ENCODE results near the gene RAB28. TPM values are rescaled to one million over a fixed set of nuclear protein-coding genes. Genes with fewer than 3 reads are reported as not detected.
A peak's percentile ranks its signal among the peaks of the same experiment; 100 is the strongest.

RAB28 gene
- total RNA-seq, 1 experiment from 2014 or later, result 10.4 TPM

DNA sequence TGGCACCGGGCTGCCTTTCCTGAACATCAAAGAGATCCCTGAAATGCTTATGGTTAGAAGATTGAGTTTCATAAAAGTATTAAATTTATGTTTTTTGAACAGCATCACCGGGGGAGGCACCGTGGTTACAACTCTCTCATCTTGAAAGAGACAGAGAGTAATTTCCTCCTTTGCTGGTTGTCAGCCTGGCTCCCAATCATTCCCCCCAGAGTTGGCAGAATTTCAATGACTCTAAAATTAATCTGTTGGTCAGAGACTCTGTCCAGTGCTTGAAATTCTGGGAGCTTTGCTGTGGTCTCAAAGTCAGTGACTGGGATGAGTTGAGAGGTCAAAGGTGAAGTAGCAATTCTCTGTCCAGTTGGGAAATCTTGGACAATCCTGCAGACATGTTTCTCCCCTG is 135.9 kb downstream of the RAB28 start:
- no peak for DNase-seq
- Histone ChIP-seq H3K79me2 (ENCODE audit: low read length) (no peaks in the 10 kb centered on the region), H3F3A (ENCODE audit: low read length, unreplicated experiment) (no peaks in the 10 kb centered on the region), H3K9me2 (replicated peaks; ENCODE audit: low read length) (no peaks in the 10 kb centered on the region), H3K9ac (ENCODE audit: low read length) (no peak overlapping the region), H3K4me2 (ENCODE audit: low read length) (no peak overlapping the region), H3K4me3 (ENCODE audit: low read length) (no peak overlapping the region), H3K36me3 (ENCODE audit: low read depth, low read length) (no peaks in the 10 kb centered on the region), H3K9me3 (ENCODE audit: low read length) (no peaks in the 10 kb centered on the region), H3K4me1 (ENCODE audit: insufficient read depth, low read length) (no peaks in the 10 kb centered on the region), H2AFZ (ENCODE audit: low read length) (no peak overlapping the region), H3K27me3 (ENCODE audit: low read length) (no peaks in the 10 kb centered on the region), H4K20me1 (ENCODE audit: low read length) (no peaks in the 10 kb centered on the region), H3K27ac (ENCODE audit: low read length) (no peak overlapping the region)
- CTCF ChIA-PET, result no interaction called here
- TF ChIP-seq, protein P1, sequence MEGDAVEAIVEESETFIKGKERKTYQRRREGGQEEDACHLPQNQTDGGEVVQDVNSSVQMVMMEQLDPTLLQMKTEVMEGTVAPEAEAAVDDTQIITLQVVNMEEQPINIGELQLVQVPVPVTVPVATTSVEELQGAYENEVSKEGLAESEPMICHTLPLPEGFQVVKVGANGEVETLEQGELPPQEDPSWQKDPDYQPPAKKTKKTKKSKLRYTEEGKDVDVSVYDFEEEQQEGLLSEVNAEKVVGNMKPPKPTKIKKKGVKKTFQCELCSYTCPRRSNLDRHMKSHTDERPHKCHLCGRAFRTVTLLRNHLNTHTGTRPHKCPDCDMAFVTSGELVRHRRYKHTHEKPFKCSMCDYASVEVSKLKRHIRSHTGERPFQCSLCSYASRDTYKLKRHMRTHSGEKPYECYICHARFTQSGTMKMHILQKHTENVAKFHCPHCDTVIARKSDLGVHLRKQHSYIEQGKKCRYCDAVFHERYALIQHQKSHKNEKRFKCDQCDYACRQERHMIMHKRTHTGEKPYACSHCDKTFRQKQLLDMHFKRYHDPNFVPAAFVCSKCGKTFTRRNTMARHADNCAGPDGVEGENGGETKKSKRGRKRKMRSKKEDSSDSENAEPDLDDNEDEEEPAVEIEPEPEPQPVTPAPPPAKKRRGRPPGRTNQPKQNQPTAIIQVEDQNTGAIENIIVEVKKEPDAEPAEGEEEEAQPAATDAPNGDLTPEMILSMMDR (conservative IDR thresholded peaks at IDR 0.05; ENCODE audit: low read depth, low read length), result no peak
- TF ChIP-seq EZH2phosphoT487 (IDR thresholded peaks at IDR 0.05; ENCODE audit: borderline replicate concordance, low read length), result no peak
- TF ChIP-seq EZH2 (IDR thresholded peaks at IDR 0.05; ENCODE audit: low read length, unreplicated experiment), result no peak
- intact Hi-C loops (cut with micrococcal nuclease), result no loop called here
- no TSS peak for BruUV-seq (replicated peaks)
- no peak for ATAC-seq
- POLR2A ChIA-PET (ENCODE audit: unreplicated experiment), result no interaction called here

DNA sequence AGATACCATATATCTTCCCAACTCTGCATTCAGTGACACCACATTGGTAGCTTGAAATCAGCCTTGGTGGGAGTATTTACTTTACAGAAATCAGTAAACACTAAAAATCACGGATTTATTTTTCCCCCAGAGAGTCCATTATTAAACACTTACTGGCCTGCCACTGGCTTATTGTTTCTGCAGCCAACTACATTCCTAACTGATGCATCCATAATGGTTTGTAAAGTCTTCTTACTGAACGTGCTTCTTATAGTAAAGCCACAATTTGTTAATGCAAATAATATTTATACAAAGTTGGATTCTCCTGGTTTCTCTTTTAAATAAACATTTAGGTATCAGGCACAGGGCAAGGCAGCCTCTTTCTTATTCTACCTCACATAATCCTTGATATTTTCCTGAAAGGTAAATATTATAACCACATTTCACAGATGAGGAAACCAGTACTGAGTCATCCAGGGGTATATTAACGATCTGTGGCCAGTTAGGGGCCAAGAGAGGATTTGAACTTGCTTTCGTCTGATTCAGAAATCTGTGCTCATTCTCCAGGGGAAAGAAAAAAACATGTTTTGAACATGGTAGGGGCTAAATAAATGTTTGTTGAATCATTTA is 136.5 kb downstream of the RAB28 start:
- ChIA-PET POLR2A (ENCODE audit: unreplicated experiment) (no interaction called here), CTCF (no interaction called here)
- Histone ChIP-seq H3K4me3 (ENCODE audit: low read length) (no peak overlapping the region), H2AFZ (ENCODE audit: low read length) (no peak overlapping the region), H3K9ac (ENCODE audit: low read length) (no peak overlapping the region), H3K79me2 (ENCODE audit: low read length) (no peaks in the 10 kb centered on the region), H3K27me3 (ENCODE audit: low read length) (no peaks in the 10 kb centered on the region), H3K9me3 (ENCODE audit: low read length) (no peaks in the 10 kb centered on the region), H3K9me2 (replicated peaks; ENCODE audit: low read length) (no peaks in the 10 kb centered on the region), H3K27ac (ENCODE audit: low read length) (no peak overlapping the region), H3F3A (ENCODE audit: low read length, unreplicated experiment) (no peaks in the 10 kb centered on the region), H3K36me3 (ENCODE audit: low read depth, low read length) (no peaks in the 10 kb centered on the region), H4K20me1 (ENCODE audit: low read length) (no peaks in the 10 kb centered on the region), H3K4me2 (ENCODE audit: low read length) (no peak overlapping the region), H3K4me1 (ENCODE audit: insufficient read depth, low read length) (no peaks in the 10 kb centered on the region)
- no peak for TF ChIP-seq EZH2phosphoT487 (IDR thresholded peaks at IDR 0.05; ENCODE audit: borderline replicate concordance, low read length)
- TF ChIP-seq, protein P1 (conservative IDR thresholded peaks at IDR 0.05; ENCODE audit: low read depth, low read length), result no peak
- TF ChIP-seq EZH2 (IDR thresholded peaks at IDR 0.05; ENCODE audit: low read length, unreplicated experiment), result no peak
- no TSS peak for BruUV-seq (replicated peaks)
- intact Hi-C loops (cut with micrococcal nuclease), result no loop called here
- no peak for ATAC-seq
- peak; percentile 41 for DNase-seq

GRCh38 chr4:13344216-13344615 is 139.9 kb downstream of the RAB28 start:
- Histone ChIP-seq H3K4me3 (ENCODE audit: low read length) (no peak overlapping the region), H3K9me2 (replicated peaks; ENCODE audit: low read length) (no peaks in the 10 kb centered on the region), H3K9ac (ENCODE audit: low read length) (no peak overlapping the region), H3K9me3 (ENCODE audit: low read length) (no peaks in the 10 kb centered on the region), H3F3A (ENCODE audit: low read length, unreplicated experiment) (no peaks in the 10 kb centered on the region), H4K20me1 (ENCODE audit: low read length) (no peaks in the 10 kb centered on the region), H3K36me3 (ENCODE audit: low read depth, low read length) (no peaks in the 10 kb centered on the region), H3K27ac (ENCODE audit: low read length) (no peak overlapping the region), H2AFZ (ENCODE audit: low read length) (no peak overlapping the region), H3K4me1 (ENCODE audit: insufficient read depth, low read length) (no peaks in the 10 kb centered on the region), H3K27me3 (ENCODE audit: low read length) (no peaks in the 10 kb centered on the region), H3K79me2 (ENCODE audit: low read length) (no peaks in the 10 kb centered on the region), H3K4me2 (ENCODE audit: low read length) (no peak overlapping the region)
- peak; percentile 11 for DNase-seq
- ATAC-seq, result no peak
- TF ChIP-seq EZH2 (IDR thresholded peaks at IDR 0.05; ENCODE audit: low read length, unreplicated experiment) (no peak), EZH2phosphoT487 (IDR thresholded peaks at IDR 0.05; ENCODE audit: borderline replicate concordance, low read length) (no peak)
- TF ChIP-seq, protein P1 (conservative IDR thresholded peaks at IDR 0.05; ENCODE audit: low read depth, low read length), result no peak
- CTCF ChIA-PET, result no interaction called here
- no TSS peak for BruUV-seq (replicated peaks)
- intact Hi-C loops (cut with micrococcal nuclease), result no loop called here
- POLR2A ChIA-PET (ENCODE audit: unreplicated experiment), result no interaction called here
